Measurements from ENCODE around the gene RRAD. TPM values are rescaled to one million over a fixed set of nuclear protein-coding genes. Genes with fewer than 3 reads are reported as not detected.
"Not testable (repeated sequence)": the region's sequence is repeated elsewhere in the genome, so short reads cannot be mapped to it uniquely, and the experiment has no call there.

RRAD gene, protein sequence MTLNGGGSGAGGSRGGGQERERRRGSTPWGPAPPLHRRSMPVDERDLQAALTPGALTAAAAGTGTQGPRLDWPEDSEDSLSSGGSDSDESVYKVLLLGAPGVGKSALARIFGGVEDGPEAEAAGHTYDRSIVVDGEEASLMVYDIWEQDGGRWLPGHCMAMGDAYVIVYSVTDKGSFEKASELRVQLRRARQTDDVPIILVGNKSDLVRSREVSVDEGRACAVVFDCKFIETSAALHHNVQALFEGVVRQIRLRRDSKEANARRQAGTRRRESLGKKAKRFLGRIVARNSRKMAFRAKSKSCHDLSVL
- 0.27 TPM for total RNA-seq

GRCh38 chr16:66925322-66925840 lies at the start of gene RRAD:
TSS of gene RRAD (minus strand) at chr16:66925535. CDS start at chr16:66925179, 356 bp downstream.
- no peak for DNase-seq (ENCODE audit: low read depth in 2 of 3, low spot score in 2 of 3)

DNA sequence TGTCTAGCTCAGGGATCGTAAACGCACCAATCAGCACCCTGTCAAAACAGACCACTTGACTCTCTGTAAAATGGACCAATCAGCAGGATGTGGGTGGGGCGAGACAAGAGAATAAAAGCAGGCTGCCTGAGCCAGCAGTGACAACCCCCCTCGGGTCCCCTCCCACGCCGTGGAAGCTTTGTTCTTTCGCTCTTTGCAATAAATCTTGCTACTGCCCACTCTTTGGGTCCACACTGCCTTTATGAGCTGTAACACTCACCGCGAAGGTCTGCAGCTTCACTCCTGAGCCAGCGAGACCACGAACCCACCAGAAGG lies 49.6 kb upstream of the RRAD start:
- DNase-seq (ENCODE audit: low read depth in 2 of 3, low spot score in 2 of 3) = not testable (repeated sequence)

- not testable (repeated sequence) for DNase-seq (ENCODE audit: low read depth in 2 of 3, low spot score in 2 of 3)
Measured at GRCh38 chr16:66974156-66974931, 49.0 kb upstream of the RRAD start.

DNA sequence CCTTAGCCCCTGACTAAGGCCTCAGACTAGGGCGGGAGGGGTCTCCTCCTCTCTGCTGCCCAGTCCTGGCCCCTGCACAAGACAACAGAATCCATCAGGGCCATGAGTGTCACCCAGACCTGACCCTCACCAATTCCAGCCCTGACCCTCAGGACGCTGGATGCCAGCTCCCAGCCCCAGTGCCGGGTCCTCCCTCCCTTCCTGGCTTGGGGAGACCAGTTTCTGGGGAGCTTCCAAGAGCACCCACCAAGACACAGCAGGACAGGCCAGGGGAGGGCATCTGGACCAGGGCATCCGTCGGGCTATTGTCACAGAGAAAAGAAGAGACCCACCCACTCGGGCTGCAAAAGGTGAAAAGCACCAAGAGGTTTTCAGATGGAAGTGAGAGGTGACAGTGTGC lies 48.4 kb upstream of the RRAD start:
- no peak for DNase-seq (ENCODE audit: low read depth in 2 of 3, low spot score in 2 of 3)

GRCh38 chr16:66972983-66973382 lies 47.6 kb upstream of the RRAD start:
- no peak for DNase-seq (ENCODE audit: low read depth in 2 of 3, low spot score in 2 of 3)

- DNase-seq (ENCODE audit: low read depth in 2 of 3, low spot score in 2 of 3) = no peak
Measured at GRCh38 chr16:66970775-66971720, 45.7 kb upstream of the RRAD start.

DNA sequence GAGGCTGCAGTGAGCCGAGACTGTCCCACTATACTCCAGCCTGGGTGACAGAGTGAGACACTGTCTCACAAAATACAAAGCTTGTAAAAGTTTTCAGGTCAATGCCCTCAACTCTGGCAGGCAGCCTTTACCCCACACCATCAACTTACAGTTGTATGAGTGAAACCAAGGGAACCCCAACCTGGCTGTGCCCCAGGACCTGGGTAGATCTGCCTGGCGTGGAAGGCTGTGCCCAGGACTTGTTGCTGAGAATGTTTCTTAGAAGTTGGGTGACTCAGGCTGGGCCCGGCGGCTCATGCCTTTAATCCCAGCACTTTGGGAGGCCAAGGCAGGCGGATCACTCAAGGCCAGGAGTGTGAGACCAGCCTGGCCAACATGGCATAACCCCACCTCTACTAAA lies 43.5 kb upstream of the RRAD start:
- no peak for DNase-seq (ENCODE audit: low read depth in 2 of 3, low spot score in 2 of 3)

DNA sequence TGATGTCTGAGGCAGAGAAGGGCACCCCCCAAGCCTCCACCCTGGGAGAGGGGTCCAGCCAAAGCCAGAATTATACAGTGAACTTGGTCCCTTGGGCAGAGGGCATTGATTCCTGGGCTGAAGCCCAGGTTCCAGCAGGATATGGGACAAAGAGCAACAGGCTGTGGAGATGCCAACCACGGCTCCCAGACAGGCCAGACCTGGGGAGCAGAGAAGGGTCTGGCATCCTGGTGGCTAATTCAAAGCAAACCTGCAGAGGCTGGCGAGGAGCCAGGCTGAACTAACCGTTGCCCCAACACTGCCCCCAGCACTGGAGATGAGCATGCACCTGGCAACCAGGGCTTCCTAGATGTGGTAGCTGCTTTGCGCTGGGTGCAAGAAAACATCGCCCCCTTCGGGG lies 38.7 kb upstream of the RRAD start:
- no peak for DNase-seq (ENCODE audit: low read depth in 2 of 3, low spot score in 2 of 3)

GRCh38 chr16:66961914-66962313 lies 36.6 kb upstream of the RRAD start:
- peak in 1 of 3 donors; percentile 40 for DNase-seq (ENCODE audit: low read depth in 2 of 3, low spot score in 2 of 3)

GRCh38 chr16:66961065-66961744 lies 35.9 kb upstream of the RRAD start, which contains the start of gene CES3:
TSS of gene CES3 (plus strand) at chr16:66961266. CDS start at chr16:66961308, 42 bp downstream.
- DNase-seq (ENCODE audit: low read depth in 2 of 3, low spot score in 2 of 3) = peak in 2 of 3 donors; percentile 64 to 79

DNA sequence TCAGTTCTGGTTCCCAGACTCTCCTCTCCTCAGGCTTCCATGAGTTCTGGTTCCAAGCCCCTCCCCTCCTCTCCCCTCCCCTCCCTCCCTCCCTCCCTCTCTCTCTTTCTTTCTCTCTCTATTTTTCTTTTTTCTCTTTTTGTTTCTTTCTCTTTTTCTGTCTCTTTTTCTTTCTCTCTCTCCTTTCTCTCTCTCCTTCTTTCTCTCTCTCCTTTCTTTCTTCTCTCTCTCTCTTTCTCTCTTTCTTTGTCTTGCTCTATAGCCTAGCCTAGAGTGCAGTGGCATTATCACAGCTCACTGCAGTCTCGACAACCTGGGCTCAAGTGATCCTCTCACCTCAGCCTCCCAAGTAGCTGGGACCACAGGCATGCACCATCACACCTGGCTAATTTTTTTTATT lies 34.9 kb upstream of the RRAD start:
- no peak for DNase-seq (ENCODE audit: low read depth in 2 of 3, low spot score in 2 of 3)

- no peak for DNase-seq (ENCODE audit: low read depth in 2 of 3, low spot score in 2 of 3)
Measured at GRCh38 chr16:66959704-66960161, 34.4 kb upstream of the RRAD start.

GRCh38 chr16:66958857-66959703 lies 33.7 kb upstream of the RRAD start:
- DNase-seq (ENCODE audit: low read depth in 2 of 3, low spot score in 2 of 3) = no peak

DNA sequence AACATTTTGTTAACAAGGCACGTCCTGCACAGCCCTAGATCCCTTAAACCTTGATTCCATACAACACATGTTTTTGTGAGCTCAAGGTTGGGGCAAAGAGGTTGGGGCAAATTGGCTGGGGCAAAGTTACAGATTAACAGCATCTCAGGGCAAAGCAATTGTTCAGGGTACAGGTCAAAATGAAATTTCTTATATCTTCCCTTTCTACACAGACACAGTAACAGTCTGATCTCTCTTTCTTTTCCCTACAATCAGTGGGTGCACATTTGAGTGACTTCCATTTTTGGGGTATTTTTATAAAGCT lies 30.8 kb upstream of the RRAD start:
- not testable (repeated sequence) for DNase-seq (ENCODE audit: low read depth in 2 of 3, low spot score in 2 of 3)

GRCh38 chr16:66955363-66956153 lies 30.2 kb upstream of the RRAD start:
- not testable (repeated sequence) for DNase-seq (ENCODE audit: low read depth in 2 of 3, low spot score in 2 of 3)

DNA sequence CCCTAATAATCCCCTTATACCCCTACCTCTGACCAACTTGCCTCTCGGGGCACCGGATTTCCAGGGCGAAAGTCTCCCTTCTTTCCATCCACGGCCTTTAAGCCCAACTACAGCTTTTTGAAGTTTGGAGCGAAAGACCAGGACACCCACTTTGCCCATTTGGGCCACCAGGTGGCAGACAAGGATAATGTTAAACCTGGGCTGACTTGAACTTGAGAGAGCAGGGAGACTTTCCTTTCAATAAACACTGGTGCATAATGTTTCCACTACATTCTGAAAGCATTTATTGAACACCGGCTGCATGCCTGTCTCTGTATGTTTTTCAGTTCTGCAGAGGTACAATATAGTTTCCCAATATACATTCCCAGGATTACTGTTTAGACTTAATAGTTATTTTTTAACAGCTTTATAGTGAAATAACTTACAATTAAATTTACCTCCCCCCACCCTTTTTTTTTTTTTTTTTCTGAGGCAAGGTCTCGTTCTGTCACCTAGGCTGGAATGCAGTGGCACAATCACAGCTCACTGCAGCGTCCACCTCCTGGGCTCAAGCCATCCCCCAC lies 28.8 kb upstream of the RRAD start:
- DNase-seq (ENCODE audit: low read depth in 2 of 3, low spot score in 2 of 3) = peak; percentile 45 to 89 (median 66)

DNA sequence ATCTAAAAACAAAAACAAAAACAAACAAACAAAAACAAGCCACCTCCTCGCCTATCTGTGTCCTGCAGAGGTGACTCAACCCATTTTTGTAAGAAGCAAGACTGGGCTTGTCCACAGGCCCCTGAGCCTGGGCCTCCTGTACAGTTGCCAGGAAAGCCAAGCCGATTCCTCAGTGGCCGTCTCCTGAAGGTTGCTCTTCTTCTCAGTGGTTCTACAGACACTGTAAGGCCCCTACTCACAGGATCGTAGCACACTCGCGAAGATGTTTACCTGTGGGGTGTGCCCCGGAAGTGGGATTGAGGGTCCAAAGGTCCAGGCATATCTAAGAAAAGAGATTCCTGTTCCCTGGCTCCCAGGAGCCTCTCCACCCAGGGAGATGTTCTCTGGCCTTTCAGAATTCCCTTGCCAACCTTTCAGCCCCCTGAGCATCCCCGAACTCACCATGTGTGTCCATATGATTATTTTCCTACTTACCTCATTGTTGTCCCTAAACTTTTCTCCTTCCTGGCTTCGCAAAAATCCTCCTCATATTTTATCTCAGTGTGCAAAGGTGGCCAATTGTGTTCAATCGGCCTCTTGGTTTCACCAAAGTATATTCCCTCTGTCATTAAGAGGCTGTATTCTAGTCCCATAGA lies 28.2 kb upstream of the RRAD start:
- no peak for DNase-seq (ENCODE audit: low read depth in 2 of 3, low spot score in 2 of 3)
